ENCODE measurements around the gene MFRP.

Gene MFRP

GRCh38 chr11:119356349-119357031, 10.0 kb upstream of the MFRP start:
- peak; percentile 43 for DNase-seq

GRCh38 chr11:119355091-119355843, 8.8 kb upstream of the MFRP start:
- no peak for DNase-seq

GRCh38 chr11:119352857-119353260, 6.4 kb upstream of the MFRP start:
- DNase-seq = peak; percentile 96

GRCh38 chr11:119351232-119351631, 4.7 kb upstream of the MFRP start:
- DNase-seq = no peak

- no peak for DNase-seq
Observed at GRCh38 chr11:119350302-119350701, 3.8 kb upstream of the MFRP start.

- no peak for DNase-seq
Observed at GRCh38 chr11:119347940-119348605, 1.6 kb upstream of the MFRP start.

- no peak for DNase-seq
Observed at GRCh38 chr11:119347242-119347641, 737 bp upstream of the MFRP start.

GRCh38 chr11:119345685-119346084, 820 bp downstream of the MFRP start:
- no peak for DNase-seq

GRCh38 chr11:119344291-119345010, 2.1 kb downstream of the MFRP start:
- no peak for DNase-seq

GRCh38 chr11:119343726-119344125, 2.8 kb downstream of the MFRP start:
- DNase-seq = no peak

GRCh38 chr11:119342362-119343130, 4.0 kb downstream of the MFRP start:
- no peak for DNase-seq

GRCh38 chr11:119342023-119342300, 4.5 kb downstream of the MFRP start:
- DNase-seq = no peak

GRCh38 chr11:119341222-119342022, 5.1 kb downstream of the MFRP start:
- no peak for DNase-seq

- DNase-seq = no peak
Observed at GRCh38 chr11:119340335-119341221, 5.9 kb downstream of the MFRP start, which contains the start of gene C1QTNF5. C1QTNF5 (minus strand) TSS chr11:119340883; CDS start chr11:119340397, 486 bp downstream.

- DNase-seq = no peak
Observed at GRCh38 chr11:119339589-119340334, 6.7 kb downstream of the MFRP start.

- no peak for DNase-seq
Observed at GRCh38 chr11:119338965-119339588, 7.4 kb downstream of the MFRP start.

GRCh38 chr11:119338318-119338890, 8.1 kb downstream of the MFRP start:
- peak; percentile 58 for DNase-seq

GRCh38 chr11:119337581-119338317, 8.8 kb downstream of the MFRP start:
- no peak for DNase-seq

All from NCI-H1092 treated with DMSO at 0.1 percent for 48 hours (cell line).